HepG2 (cell line): ENCODE data around the gene MED13L.

Source experiments
- ADNP ChIP-seq: sonication (generic); formaldehyde crosslinking; IDR thresholded peaks from 2 replicates; pipeline ENCODE4 v1.4.0; 2020; ENCODE audit warnings: missing genetic modification reagents
- EZH2 ChIP-seq: conservative IDR thresholded peaks from 2 replicates; pipeline ENCODE4 v1.6.1; 2012; ENCODE audit warnings: mild to moderate bottlenecking, low read depth, low read length, moderate library complexity
- FOXP4 ChIP-seq: sonication (generic); formaldehyde crosslinking; IDR thresholded peaks from 2 replicates; pipeline ENCODE4 v1.4.0; 2020; ENCODE audit warnings: missing genetic modification reagents
- HOXA7 ChIP-seq: sonication (generic); formaldehyde crosslinking; IDR thresholded peaks from 2 replicates; pipeline ENCODE4 v1.8.1; 2022; ENCODE audit warnings: mild to moderate bottlenecking, missing genetic modification reagents, moderate library complexity
- KDM1A ChIP-seq: IDR thresholded peaks from 2 replicates; pipeline ENCODE4 v1.6.1; 2016; ENCODE audit warnings: missing compliant biosample characterization
- PRPF4 ChIP-seq: fragments of 200-400 bp; formaldehyde crosslinking; IDR thresholded peaks from 2 replicates; pipeline ENCODE4 v1.6.1; 2016; ENCODE audit warnings: low read length, low read depth; ENCODE audit not compliant: poor library complexity, severe bottlenecking
- SP1 ChIP-seq, 2 experiments: fragments of 450-650 bp in 1 of 2; sonication (generic) in 1 of 2; formaldehyde crosslinking in 1 of 2; IDR thresholded peaks; 2 replicates each; pipeline versions ENCODE4 v1.4.0 to v1.6.1; 2016 to 2020; ENCODE audit warnings: missing genetic modification reagents in 1 of 2
- ZFP82 ChIP-seq: sonication (generic); formaldehyde crosslinking; IDR thresholded peaks from 2 replicates; pipeline ENCODE4 v1.5.1; 2020; ENCODE audit warnings: mild to moderate bottlenecking, missing genetic modification reagents, borderline replicate concordance
- ZNF142 ChIP-seq: sonication (generic); formaldehyde crosslinking; IDR thresholded peaks from 2 replicates; pipeline ENCODE4 v1.4.0; 2020; ENCODE audit warnings: missing genetic modification reagents
- ZNF282 ChIP-seq: fragments of 450-650 bp; IDR thresholded peaks from 2 replicates; pipeline ENCODE4 v1.6.1; 2018; ENCODE audit not compliant: partially characterized antibody
- ZNF354B ChIP-seq: sonication (generic); formaldehyde crosslinking; IDR thresholded peaks from 2 replicates; pipeline ENCODE4 v1.8.0; 2022; ENCODE audit warnings: mild to moderate bottlenecking, missing genetic modification reagents
- ZNF431 ChIP-seq: sonication (generic); formaldehyde crosslinking; IDR thresholded peaks from 2 replicates; pipeline ENCODE4 v1.9.0; 2022; ENCODE audit warnings: missing genetic modification reagents, low read depth, mild to moderate bottlenecking, borderline replicate concordance

- TF ChIP-seq ZNF431 (CRISPR knock-in tag) (no peak), EZH2 (no peak), ZNF354B (no peak), ZNF142 (no peak), HOXA7 (CRISPR knock-in tag) (no peak), FOXP4 (CRISPR knock-in tag) (no peak), ADNP (CRISPR knock-in tag) (no peak), ZFP82 (no peak), KDM1A (CRISPR knock-in tag) (no peak), SP1 (IDR thresholded peaks at IDR 0.05) (no peak), SP1 (CRISPR knock-in tag; IDR thresholded peaks at IDR 0.05) (no peak), ZNF282 (no peak), PRPF4 (no peak)
Observed at GRCh38 chr12:116006141-116006540, 271.4 kb downstream of the MED13L start.
